OCI-LY7 (cell line): ENCODE data around the gene UBA3.

ENCODE experiments used
- CTCF ChIP-seq: fragments of 200-600 bp; sonication (generic); conservative IDR thresholded peaks from 2 replicates; pipeline ENCODE4 v1.5.1; 2014; ENCODE audit warnings: mild to moderate bottlenecking, antibody characterized with exemption, low read length, moderate library complexity, mixed read lengths
- EZH2phosphoT487 ChIP-seq: fragments of 200-600 bp; sonication (generic); IDR thresholded peaks from 2 replicates; pipeline ENCODE4 v1.6.1; 2018; ENCODE audit warnings: low read depth, borderline replicate concordance, mild to moderate bottlenecking, mixed run types, antibody characterized with exemption, low read length, moderate library complexity, mixed read lengths

GRCh38 chr3:69032737-69033136 is 47.4 kb downstream of the UBA3 start:
- TF ChIP-seq CTCF (no peak), EZH2phosphoT487 (no peak)
